ENCODE results near the gene EXOC6.

The EXOC6 gene

GRCh38 chr10:92832998-92833650 lies 15.2 kb upstream of the EXOC6 start:
- peak in 1 of 2 donors; percentile 2 for DNase-seq (ENCODE audit: low read depth in 2 of 2)

DNA sequence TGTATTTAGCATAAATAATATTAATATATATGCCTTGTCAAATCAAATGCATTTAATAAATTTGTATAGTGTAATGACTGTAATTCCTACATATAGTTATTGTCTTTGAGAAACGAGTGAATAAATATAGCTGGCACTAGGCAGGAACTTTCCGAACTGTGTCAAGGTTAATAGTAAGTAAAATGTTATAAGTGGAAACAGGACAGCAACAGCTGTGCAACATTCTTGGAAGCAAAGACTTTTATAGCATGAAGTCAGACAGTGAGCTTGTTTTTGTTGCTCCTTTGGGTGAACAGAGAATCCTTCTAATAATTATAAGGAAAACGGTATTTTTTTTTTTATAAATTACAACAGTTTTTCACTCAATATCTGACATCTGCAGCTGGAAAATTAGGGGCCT lies 14.0 kb upstream of the EXOC6 start:
- DNase-seq (ENCODE audit: low read depth in 2 of 2) = no peak

DNA sequence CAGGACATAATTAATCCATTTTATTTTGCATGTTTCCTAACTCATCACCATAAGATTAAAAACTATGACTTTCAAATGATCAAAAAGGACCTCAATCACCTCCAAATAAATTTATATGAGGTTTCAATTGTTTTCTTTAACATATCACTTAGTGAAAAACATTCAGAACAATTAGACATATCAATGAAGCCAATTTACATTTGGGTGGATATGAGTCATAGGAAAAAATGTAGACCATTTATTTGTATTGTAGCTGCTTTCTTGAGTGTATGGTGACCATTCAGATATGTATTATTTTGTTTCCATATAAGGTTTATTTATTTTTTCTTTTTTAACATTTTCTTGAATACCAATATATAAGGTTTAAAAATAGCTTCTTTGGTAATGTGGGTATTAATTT lies 13.3 kb upstream of the EXOC6 start:
- DNase-seq (ENCODE audit: low read depth in 2 of 2) = no peak

DNA sequence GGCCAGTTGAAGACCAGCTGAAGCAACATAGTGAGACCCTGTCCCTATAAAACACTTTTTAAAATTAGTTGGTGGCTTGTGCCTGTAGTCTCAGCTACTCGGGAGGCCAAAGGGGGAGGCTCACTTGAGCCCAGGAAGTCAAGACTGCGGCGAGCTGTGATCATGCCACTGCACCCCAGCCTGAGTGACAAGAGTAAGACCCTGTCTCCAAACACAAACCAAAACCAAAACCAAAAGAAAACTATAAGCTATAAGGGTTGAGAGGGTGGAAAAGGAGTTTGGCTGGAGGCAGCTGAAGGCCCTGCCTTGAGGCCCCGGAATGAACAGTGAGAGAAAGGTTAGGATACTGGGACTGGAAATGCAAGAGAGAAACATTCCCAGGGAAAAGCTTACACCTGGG lies 10.9 kb upstream of the EXOC6 start:
- DNase-seq (ENCODE audit: low read depth in 2 of 2) = no peak

GRCh38 chr10:92839191-92840085 lies 8.9 kb upstream of the EXOC6 start:
- DNase-seq (ENCODE audit: low read depth in 2 of 2) = peak; percentile 51 to 69

GRCh38 chr10:92844746-92845145 lies 3.6 kb upstream of the EXOC6 start:
- no peak for DNase-seq (ENCODE audit: low read depth in 2 of 2)

DNA sequence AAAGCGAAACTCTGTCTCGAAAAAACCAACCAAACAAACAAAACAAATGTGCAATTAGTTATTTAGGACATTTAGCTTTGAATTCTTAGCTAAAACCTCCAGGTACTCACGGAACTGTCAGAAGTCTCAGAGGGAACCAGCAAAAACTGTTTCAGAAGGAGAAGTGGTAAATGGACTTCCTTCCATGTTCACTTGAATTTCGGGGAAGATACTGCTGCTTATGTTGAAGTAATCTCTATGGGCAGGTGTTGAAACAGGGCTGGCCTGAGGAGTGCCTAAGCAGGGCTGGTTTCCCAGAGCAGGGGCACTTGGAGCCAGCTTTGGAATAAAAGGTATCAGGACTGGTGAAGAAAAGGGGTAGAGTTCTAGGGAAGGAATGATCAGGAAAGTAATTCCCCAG lies 2.4 kb upstream of the EXOC6 start:
- DNase-seq (ENCODE audit: low read depth in 2 of 2) = no peak

GRCh38 chr10:92846344-92846743 lies 2.0 kb upstream of the EXOC6 start:
- no peak for DNase-seq (ENCODE audit: low read depth in 2 of 2)

DNA sequence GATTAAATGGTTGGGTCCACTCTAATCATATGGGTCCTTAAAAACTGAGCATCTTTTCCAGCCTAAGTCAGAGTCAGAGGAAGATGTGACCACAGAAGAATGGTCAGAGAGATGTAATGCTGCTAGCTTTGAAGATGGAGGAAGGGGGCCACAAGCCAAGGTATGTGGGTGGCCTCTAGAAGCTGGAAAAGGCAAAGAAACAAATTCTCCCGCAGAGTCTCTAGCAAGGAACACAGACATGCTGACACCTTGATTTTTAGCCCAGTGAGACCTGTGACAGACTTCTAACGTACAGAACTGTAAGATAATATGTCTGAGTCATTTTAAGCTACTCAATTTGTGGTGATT lies 1.5 kb upstream of the EXOC6 start:
- DNase-seq (ENCODE audit: low read depth in 2 of 2) = no peak

DNA sequence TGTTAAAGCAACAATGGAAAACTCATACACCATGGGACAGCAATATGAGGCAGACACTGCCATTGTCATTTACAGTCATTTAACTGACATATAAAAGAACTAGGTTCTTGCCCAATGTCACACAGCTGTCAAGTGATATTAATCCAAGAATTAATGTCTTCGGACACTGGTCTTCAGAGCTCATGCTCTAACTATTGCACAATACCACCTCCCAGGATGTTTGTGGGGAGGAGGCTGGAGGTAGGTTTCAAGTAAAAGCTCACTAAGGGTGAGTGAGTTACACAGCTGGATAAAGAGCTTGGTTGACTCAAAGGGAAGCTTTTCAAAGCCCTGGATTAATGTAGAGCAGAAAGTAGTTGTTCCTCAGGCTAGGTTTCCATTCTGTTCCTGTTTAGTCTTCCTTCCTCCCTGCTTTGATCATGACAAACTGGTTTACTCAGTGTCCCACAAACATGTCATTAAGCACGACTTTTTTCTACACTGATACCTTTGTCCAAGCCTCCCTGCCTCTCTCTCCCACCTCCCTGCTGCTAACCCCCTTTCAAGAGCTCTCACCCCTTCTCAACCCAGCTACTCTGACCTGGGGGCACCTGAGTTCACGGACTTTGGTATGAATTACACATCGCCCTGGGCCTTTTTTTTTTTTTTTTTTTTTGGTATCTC lies 987 bp upstream of the EXOC6 start:
- no peak for DNase-seq (ENCODE audit: low read depth in 2 of 2)

GRCh38 chr10:92848037-92848440 lies 281 bp upstream of the EXOC6 start:
- no peak for DNase-seq (ENCODE audit: low read depth in 2 of 2)

GRCh38 chr10:92849234-92849525 lies 860 bp downstream of the EXOC6 start:
- no peak for DNase-seq (ENCODE audit: low read depth in 2 of 2)

DNA sequence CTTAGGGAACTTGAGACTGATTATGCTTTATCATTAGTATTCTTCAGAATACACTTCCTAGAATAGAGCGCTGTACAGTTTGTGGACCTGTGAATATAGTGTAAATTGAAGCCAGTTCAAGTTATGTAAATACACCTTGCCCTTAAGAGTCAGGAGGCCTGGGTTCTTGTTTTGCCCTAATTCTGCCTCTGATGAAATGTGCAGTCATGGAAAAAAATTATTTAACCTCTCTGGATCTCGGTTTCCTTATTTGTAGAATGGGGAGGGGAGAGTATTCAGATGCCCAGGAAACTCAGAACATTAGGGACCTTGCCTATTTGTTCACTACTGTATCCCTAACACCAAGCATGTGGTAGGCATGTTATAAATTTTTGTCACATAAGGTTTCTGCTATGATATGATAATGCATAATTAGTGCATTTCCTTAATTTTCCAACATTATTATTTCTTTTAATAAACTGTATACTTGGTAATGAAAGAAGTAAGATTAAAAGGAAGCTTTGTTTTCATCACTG lies 1.3 kb downstream of the EXOC6 start:
- no peak for DNase-seq (ENCODE audit: low read depth in 2 of 2)

GRCh38 chr10:92850185-92850584 lies 1.9 kb downstream of the EXOC6 start:
- no peak for DNase-seq (ENCODE audit: low read depth in 2 of 2)

DNA sequence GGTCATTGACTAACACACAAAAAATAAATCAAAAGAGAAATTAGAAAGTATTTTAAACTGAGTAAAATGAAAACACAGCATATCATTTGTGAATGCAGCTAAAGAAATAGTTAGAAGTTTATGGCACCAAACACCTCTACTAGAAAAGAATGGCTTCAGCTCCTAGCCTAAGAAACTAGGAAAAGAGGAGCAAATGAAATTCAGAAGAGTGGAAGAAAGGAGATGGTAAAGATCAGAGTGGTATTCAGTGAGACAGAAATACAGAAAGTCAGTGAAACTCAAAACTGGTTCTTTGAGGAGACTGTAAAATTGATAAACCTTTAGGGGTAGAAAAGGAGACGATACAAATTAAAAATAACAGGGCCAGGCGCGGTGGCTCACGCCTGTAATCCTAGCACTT lies 2.7 kb downstream of the EXOC6 start:
- DNase-seq (ENCODE audit: low read depth in 2 of 2) = no peak

DNA sequence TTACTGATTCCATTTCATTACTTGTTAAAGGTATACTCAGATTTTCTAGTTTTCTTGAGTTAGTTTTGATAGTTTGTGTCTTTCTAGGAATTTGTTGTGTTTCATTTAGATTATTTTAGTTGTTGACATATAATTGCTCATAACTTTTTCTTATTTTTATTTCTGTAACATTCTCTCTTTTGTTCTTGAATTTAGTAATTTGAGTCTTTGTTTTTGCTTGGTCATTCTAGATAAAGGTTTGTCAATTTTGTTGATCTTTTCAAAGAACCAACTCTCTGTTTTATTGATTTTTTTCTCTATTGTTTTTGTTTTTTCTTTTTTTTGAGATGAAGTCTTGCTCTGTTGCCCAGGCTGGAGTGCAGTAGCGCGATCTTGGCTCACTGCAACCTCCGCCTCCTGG lies 7.2 kb downstream of the EXOC6 start:
- DNase-seq (ENCODE audit: low read depth in 2 of 2) = no peak

GRCh38 chr10:92857904-92858514 lies 9.7 kb downstream of the EXOC6 start:
- no peak for DNase-seq (ENCODE audit: low read depth in 2 of 2)

GRCh38 chr10:92867235-92867634 lies 18.9 kb downstream of the EXOC6 start:
- no peak for DNase-seq (ENCODE audit: low read depth in 2 of 2)

DNA sequence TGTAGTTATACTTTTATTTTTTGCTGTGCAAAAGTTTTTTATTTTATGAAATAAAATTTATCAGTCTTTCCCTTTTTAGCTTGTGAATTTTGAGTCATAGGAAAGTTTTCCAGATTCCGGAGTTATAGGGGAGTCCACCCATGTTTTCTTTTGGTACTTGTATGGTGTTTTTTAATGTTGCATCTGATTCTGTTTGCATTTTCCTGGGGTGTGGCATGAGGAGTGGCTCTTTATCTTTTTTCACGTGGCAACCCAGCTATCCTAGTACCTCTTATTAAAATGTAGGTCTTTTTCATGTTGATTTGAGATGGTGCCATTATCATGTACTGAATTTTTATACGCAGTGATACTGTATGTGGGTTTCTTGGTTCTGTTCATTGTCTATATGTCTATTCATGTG lies 19.7 kb downstream of the EXOC6 start:
- DNase-seq (ENCODE audit: low read depth in 2 of 2) = no peak

- DNase-seq (ENCODE audit: low read depth in 2 of 2) = no peak
Measured at GRCh38 chr10:92868557-92868956, 20.2 kb downstream of the EXOC6 start.

GRCh38 chr10:92873029-92873428 lies 24.7 kb downstream of the EXOC6 start:
- DNase-seq (ENCODE audit: low read depth in 2 of 2) = no peak

DNA sequence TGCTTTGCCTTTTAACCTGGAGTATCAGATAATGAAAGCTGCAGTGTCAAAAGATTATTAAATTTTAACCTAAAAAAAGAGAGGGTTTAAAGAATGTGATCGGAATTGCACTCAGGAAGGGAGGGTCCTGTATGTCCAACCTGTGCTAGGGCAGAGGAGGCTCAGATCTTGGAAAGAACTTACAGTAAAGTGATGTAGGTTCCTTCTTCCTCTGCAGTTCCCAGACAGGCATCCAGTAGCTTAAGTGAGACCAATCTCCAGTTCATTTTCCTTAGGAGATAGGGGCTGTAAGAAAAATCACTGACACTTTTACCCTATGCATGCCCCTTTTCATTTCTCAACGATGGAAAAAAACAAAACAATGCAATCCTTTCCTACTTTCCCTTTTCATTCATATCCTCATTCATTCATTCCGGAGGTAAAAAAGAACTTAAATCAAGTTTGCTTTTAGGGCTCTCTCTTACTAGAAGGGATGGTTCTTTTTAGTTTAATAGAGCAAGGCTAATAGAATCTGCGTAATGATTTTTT lies 28.3 kb downstream of the EXOC6 start:
- DNase-seq (ENCODE audit: low read depth in 2 of 2) = no peak

Measured in stimulated activated CD4-positive, alpha-beta T cell treated with anti-CD3 and anti-CD28 coated beads, Interleukin-15, amount 100 ng/mL, for 48 hours (primary cell).